HG03342 (cell line): ENCODE measurements around the gene CTDSPL.
"Not testable (repeated sequence)": the region's sequence is repeated elsewhere in the genome, so short reads cannot be mapped to it uniquely, and the experiment has no call there.

ENCODE experiments used
- ATAC-seq: cut with Tn5 transposase; IDR thresholded peaks from one replicate; pipeline ENCODE4 v1.9.1; 2021; ENCODE audit warnings: mild to moderate bottlenecking, moderate library complexity; ENCODE audit not compliant: unreplicated experiment

The CTDSPL gene

DNA sequence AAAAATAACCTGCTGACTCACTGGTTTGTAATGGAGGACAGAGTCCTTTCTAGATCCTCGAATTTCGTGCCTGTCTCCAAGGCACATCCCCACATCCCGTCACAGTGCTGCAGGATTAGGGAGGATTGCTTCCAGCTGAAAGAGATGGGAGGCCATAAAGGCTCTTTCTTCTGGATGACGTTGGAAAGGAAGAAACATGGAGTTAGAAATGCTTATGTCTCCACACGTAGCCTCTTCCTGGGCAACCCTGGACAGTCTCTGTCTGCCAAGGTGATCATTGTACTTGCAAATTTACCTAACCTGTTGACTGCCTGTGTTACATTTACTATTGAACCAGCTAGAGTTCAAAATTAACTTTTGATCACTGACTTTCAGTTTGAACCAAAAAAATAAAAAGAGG is 101.3 kb downstream of the CTDSPL start:
- no peak for ATAC-seq

GRCh38 chr3:37963635-37964034 is 102.0 kb downstream of the CTDSPL start:
- ATAC-seq, result no peak

DNA sequence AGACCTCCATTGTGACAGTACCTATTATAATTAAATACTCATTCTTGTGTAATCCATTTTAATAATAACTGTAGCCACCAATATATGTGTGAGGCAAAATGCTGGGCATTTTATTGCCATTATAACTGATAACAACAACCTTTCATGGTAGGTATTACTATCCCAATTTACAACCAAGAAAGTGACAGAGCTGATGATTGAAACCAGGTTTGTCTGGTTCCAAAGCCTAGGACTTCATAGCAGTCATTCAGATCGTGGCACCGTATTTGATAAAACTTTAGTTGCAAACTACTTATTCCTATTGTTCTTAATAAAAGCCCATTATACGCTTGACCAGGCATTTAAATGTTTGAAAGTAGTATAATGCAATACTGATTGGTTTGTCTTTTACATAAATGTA is 102.5 kb downstream of the CTDSPL start:
- no peak for ATAC-seq

GRCh38 chr3:37964716-37965115 is 103.0 kb downstream of the CTDSPL start:
- ATAC-seq, result no peak

DNA sequence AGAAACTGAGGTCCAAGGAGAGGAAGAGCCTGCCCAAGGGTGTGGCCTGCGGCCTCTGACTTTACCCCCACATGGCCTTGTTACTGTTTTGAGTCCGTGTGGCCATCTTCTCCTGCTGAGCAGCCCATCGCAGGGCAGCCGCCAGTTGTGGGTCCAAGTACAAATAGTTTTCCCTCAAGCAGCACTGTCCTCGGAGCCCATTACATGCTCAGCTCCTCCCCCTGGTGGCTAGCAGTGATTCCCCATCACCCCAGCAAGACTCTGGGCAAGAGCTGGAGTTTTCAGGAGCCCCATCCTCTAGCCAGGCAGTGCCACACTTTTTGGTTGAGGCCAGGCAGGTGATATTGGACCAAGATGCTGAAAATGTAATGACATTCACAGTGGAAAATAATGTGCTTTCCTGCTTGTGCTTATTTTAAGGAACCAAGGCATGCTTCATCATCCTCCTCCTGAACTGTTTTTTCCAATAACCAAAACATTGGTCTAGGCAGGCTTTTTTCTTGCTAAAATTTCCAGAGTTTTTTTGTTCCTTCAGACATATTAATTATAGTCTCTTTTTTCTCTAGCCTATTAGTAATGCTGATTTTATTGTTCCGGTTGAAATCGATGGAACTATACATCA is 105.7 kb downstream of the CTDSPL start:
- ATAC-seq, result peak; percentile 83

DNA sequence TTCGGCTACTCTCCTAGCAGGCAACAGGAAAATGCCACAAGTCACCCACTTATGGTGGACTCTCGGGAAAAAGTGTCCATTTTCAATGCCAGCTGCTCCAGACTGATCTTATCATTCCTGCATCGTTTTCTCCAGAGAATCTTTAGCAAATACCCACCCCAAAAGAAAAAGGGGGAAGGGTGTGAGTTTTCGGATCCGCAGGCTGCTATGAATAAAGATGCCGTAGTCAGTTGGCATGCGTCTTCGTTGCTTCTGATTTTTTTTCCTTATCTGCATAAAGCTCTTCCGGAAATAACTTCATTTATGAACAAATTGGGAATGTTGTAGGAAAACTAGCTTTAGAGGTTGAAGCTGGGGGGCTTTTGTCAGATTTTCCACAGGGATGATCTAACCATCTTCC is 106.5 kb downstream of the CTDSPL start:
- no peak for ATAC-seq

GRCh38 chr3:37968813-37969595 is 107.3 kb downstream of the CTDSPL start:
- ATAC-seq, result no peak

GRCh38 chr3:37969596-37970100 is 108.0 kb downstream of the CTDSPL start:
- no peak for ATAC-seq

DNA sequence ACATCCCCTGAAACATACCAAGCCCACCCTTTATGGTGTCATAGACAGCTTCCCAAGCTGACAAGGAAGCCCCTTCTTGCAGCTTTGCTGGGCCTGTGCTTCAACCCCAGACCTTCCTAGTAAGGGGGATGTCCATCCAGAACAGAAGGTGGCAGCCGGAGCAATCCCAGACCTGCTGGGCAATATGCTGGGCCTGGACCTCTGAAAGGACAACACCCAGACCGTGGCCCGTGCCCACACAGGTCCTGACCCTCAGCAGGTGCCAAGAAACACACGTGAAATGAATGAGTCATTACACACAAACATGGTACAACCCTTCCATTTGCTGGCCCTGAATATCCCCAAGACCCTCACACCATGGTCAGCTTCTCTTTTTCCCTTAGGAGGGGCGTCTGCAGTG is 109.1 kb downstream of the CTDSPL start:
- no peak for ATAC-seq

DNA sequence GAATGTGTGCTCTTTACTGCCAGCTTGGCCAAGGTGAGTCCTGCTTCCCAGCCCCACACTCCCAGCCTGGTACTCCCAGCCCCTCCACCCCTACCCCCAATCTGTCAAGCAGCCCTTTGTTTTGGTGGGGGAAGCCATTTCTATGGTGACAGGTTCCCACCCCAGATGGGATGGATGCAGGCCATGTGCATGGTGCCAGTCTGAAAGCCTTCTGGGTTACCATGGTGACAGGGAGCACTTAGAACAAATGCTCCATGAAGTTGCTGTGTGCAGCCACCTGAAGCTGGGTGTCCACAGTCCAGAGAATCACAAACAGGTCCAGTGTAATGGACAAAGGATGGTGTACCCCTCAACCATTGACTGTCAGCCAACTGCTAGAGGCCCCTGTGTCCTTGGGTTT is 109.8 kb downstream of the CTDSPL start:
- ATAC-seq, result no peak

GRCh38 chr3:37972056-37972455 is 110.4 kb downstream of the CTDSPL start:
- ATAC-seq, result not testable (repeated sequence)

- no peak for ATAC-seq
Observed at GRCh38 chr3:37973246-37974054, 111.8 kb downstream of the CTDSPL start.

DNA sequence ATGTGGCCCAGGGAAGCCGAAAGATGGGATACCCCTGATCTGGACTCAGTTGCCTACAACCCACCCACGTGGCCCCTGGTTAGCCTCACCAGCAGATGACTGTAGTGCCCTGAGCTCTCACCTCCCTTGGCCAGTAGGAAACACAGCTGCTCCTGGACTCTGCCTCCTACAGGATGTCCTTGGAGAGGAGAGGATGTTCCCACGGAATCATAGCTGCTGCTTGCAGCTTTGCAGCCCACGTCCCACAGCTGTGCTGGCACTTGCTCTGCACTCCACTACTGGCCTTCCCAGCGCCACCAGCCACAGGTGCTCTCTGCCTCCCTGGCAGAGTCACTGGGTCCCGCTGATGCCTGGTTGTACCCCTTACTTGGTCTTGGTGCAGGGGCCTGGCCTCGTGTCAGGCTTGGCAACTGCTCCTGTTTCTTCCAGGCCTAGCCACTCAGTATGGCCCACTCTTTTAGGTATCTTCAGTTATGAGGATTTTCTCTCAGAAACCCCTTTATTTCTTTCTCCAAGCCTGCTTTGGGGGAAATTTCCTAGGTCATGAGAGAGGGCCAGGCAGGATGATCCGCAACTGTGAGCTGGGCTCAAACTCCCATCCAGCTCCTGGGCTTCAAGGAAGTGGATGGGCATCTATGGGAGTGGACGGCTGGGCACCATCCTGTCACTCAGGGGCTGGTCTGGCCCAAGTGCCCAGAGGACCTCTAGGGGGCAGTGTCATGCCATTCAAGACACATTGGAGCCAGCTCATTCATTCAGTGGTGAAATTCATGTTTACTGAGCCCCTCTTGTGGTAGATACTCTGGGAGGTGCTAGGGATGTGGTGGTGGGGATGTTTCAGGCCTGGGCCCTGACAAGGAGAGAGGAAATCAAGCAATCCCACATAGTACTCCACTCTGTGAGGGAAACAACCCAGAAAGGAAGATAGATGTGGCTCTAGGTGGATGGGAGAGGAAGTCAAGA is 112.7 kb downstream of the CTDSPL start:
- ATAC-seq, result peak; percentile 86

DNA sequence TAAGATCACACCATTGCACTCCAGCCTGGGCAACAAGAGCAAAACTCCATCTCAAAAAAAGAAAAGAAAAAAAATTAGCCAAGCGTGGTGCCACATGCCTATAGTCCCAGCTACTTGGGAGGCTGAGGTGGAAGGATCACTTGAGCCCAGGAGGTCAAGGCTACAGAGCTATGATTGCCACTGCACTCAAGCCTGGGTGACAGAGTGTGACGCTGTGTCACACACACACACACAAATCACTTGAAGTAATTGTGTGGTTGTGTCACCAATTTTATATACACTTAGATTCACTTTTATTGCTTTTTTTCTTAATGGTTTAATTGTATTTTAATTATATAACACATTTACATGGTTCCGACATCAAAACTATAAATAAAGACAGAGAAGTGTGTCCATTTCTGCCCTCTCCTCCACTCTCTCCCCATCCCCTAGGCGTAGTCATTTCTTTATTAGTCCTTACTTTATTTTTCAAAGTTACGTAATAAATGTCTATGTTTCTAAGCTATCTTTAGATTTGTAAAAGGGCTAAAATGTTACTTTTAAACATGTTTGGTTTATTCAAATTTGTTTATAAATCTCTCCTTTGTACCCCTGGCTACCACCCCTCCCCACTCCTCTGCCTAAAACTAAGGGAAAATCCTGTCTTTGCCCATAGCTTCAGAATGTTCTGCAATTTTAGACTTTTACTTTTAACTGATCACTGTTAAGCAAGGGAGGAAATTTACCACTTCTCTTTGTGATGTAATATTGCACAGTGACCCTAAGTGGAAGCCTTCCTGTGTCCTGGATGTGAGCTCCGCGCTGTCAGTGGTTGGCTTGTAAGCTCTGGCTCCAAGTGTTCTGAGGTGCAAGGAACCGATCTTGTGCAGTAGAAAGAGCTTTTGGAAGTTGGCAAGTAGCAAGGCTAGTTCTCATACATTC is 118.1 kb downstream of the CTDSPL start:
- no peak for ATAC-seq

GRCh38 chr3:37980462-37981347 is 119.0 kb downstream of the CTDSPL start:
- no peak for ATAC-seq

DNA sequence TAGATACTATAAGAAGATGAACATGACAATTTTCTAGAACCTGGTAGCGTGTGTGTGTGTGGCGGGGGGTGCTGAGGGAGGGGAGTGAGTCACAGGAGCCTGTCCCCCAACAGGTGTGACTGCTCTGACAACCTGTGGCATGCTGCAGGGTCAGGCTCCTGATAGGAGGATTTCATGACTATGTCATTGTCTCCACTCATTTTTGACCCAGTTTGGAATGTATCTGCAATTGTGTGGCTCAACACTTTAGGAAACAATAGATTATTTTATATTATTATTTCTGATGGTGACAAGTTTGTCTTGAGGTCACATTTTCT is 119.6 kb downstream of the CTDSPL start:
- no peak for ATAC-seq

- no peak for ATAC-seq
Observed at GRCh38 chr3:37982331-37982730, 120.7 kb downstream of the CTDSPL start.

- ATAC-seq, result no peak
Observed at GRCh38 chr3:37984051-37984450, 122.4 kb downstream of the CTDSPL start.

DNA sequence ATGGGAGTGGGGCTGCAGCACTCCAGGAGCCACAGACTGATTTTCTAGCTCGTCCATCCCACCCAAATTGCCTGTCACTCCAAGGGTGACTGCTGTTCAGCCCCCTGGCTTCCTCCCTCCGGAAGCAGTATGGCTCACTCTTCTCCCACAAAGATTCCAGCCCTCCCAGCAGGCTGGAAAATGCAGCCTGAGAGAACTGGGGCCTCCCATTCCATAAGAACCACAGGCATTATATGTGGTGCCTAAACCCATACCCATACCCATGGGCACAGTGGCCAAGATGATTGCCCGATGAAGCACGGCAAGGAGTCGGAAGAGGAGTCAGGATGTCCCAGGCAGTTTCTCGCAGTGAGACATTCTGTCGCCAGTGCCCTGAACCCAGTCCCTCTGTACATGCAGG is 122.9 kb downstream of the CTDSPL start:
- ATAC-seq, result no peak
